Stimulated activated naive B cell treated with anti-CD40 and anti-IgM and Interleukin-4, amounts not matched to agents 10 μg/mL and 1 μg/mL and 100 μg/mL, for 72 hours (primary cell): Measurements from ENCODE around the gene WSCD2.
A peak's percentile ranks its signal among the peaks of the same experiment; 100 is the strongest.

Source experiments
- ATAC-seq, 2 donors: fragments of 150-1000 bp; cut with Tn5 transposase; replicated peaks; 2 replicates each; pipeline ENCODE4 v1.10.0; 2021; ENCODE audit warnings: moderate library complexity in 1 of 2
- DNase-seq: peaks from one replicate; pipeline ENCODE4 v3.0.0; 2021
- H3K27ac Mint-ChIP-seq: one replicate; pipeline ENCODE4 v1.8.0; 2022; ENCODE audit warnings: mild to moderate bottlenecking, mixed read lengths
- H3K27me3 Mint-ChIP-seq, 2 donors: one replicate each; pipeline ENCODE4 v1.8.0; 2022; ENCODE audit warnings: mixed read lengths in 2 of 2
- H3K36me3 Mint-ChIP-seq, 2 donors: one replicate each; pipeline ENCODE4 v1.8.0; 2022; ENCODE audit warnings: mixed read lengths in 2 of 2, mild to moderate bottlenecking in 1 of 2
- H3K4me1 Mint-ChIP-seq, 2 donors: one replicate each; pipeline ENCODE4 v1.8.0; 2022; ENCODE audit warnings: mixed read lengths in 2 of 2, mild to moderate bottlenecking in 1 of 2
- H3K4me3 Mint-ChIP-seq, 2 donors: one replicate each; pipeline ENCODE4 v1.8.0; 2022; ENCODE audit warnings: mild to moderate bottlenecking in 2 of 2, mixed read lengths in 2 of 2, moderate library complexity in 1 of 2
- H3K9me3 Mint-ChIP-seq, 2 donors: one replicate each; pipeline ENCODE4 v1.8.0; 2022; ENCODE audit warnings: mixed read lengths in 2 of 2, mild to moderate bottlenecking in 1 of 2

Gene WSCD2

GRCh38 chr12:108239378-108239777 is 110.3 kb downstream of the WSCD2 start:
- Mint-ChIP-seq H3K9me3 (peaks cover 0 to 2% of the 10 kb centered on the region in 2 donors), H3K36me3 (no peaks in the 10 kb centered on the region), H3K4me1 (peaks cover 0 to 3% of the 10 kb centered on the region in 2 donors), H3K4me3 (no peak overlapping the region), H3K27me3 (peaks cover 14 to 21% of the 10 kb centered on the region in 2 donors), H3K27ac (no peak overlapping the region)
- ATAC-seq (no peak), DNase-seq (no peak)

- H3K27ac Mint-ChIP-seq, result no peak overlapping the region
- DNase-seq, result no peak
- peaks cover 0 to 2% of the 10 kb centered on the region in 2 donors for H3K9me3 Mint-ChIP-seq
- H3K27me3 Mint-ChIP-seq, result peaks cover 14 to 21% of the 10 kb centered on the region in 2 donors
- peaks cover 0 to 3% of the 10 kb centered on the region in 2 donors for H3K4me1 Mint-ChIP-seq
- H3K36me3 Mint-ChIP-seq, result no peaks in the 10 kb centered on the region
- no peak for ATAC-seq
- no peak overlapping the region for H3K4me3 Mint-ChIP-seq
Measured at GRCh38 chr12:108240027-108240785, 111.1 kb downstream of the WSCD2 start.

GRCh38 chr12:108240928-108241327 is 111.8 kb downstream of the WSCD2 start:
- Mint-ChIP-seq H3K4me3 (no peak overlapping the region), H3K4me1 (peaks cover 0 to 3% of the 10 kb centered on the region in 2 donors), H3K27me3 (peaks cover 14 to 19% of the 10 kb centered on the region in 2 donors), H3K9me3 (peaks cover 0 to 2% of the 10 kb centered on the region in 2 donors), H3K36me3 (no peaks in the 10 kb centered on the region), H3K27ac (no peak overlapping the region)
- DNase-seq, result no peak
- no peak for ATAC-seq

DNA sequence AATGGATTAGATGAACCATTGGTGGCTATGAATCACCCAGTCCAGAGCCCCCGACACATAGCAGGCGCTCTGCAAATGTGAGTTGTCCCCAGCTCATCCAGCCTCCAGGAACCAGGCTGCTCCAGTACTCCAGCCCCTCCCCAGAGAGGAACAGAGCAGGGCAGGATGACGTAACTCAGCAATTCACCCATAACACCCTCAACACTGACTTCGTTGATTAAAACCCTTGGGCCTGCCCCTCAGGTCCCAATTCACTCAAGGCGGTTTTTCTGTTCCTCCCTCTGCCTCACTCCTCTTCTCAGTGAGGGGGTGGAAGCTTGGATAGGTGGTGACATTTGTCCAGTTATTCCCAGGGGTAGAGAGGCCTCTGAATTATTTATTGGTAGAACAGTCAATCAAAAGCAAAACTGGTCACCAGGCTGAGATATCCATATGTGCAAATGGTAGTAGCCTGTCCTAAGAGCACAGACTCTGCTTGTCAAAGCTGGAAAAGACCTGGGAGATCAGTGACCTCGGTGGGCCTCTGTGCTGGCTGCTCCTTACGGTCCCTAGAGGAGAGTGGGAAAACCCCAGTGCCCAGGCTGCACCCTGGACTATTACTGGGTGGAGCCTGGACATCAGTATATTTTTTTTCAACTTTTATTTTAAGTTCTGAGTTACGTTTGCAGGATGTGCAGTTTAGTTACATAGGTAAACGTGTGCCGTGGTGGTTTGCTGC is 113.1 kb downstream of the WSCD2 start:
- Mint-ChIP-seq H3K9me3 (peaks cover 0 to 2% of the 10 kb centered on the region in 2 donors), H3K4me1 (peaks cover 0 to 3% of the 10 kb centered on the region in 2 donors), H3K4me3 (no peak overlapping the region), H3K36me3 (no peaks in the 10 kb centered on the region), H3K27me3 (peaks cover 10 to 14% of the 10 kb centered on the region in 2 donors), H3K27ac (no peak overlapping the region)
- ATAC-seq, result peak in 1 of 2 donors; percentile 42
- no peak for DNase-seq

DNA sequence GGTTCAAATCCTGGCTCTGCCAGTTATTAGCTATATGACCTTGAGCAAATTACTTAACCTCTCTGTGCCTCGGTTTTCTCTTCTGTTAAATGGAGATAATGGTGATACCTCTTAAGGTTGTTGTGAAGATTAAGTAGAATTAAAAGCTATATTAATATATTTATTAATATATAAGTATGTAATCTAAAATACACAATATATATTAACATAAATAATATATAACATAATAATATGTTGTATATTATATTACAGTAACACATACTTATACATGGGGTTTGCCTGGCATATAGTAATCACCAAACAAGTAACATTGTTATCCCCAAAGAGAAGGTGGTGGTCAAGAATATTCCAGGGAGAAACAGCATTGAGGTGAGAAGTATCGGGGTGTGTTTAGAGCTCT is 118.0 kb downstream of the WSCD2 start:
- Mint-ChIP-seq H3K36me3 (no peaks in the 10 kb centered on the region), H3K4me1 (peaks cover 0 to 2% of the 10 kb centered on the region in 2 donors), H3K4me3 (no peak overlapping the region), H3K27ac (no peak overlapping the region), H3K27me3 (peaks cover 16 to 17% of the 10 kb centered on the region in 2 donors), H3K9me3 (no peaks in the 10 kb centered on the region)
- DNase-seq (no peak), ATAC-seq (no peak)

DNA sequence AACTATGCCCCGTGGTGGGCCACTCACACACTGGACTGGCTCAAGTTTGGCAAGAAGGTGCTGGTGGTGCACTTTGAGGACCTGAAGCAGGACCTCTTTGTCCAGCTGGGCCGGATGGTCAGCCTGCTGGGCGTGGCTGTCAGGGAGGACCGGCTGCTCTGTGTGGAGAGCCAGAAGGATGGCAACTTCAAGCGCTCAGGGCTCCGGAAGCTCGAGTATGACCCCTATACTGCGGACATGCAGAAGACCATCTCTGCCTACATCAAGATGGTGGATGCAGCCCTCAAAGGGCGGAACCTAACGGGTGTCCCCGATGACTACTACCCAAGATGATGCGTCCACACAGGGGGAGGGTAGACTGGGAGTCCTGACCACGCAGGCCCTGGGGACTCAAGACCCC is 118.9 kb downstream of the WSCD2 start:
- H3K27ac Mint-ChIP-seq, result no peak overlapping the region
- no peak overlapping the region for H3K4me3 Mint-ChIP-seq
- ATAC-seq (no peak), DNase-seq (no peak)
- H3K27me3 Mint-ChIP-seq, result peaks cover 18 to 20% of the 10 kb centered on the region in 2 donors
- no peaks in the 10 kb centered on the region for H3K4me1 Mint-ChIP-seq
- H3K9me3 Mint-ChIP-seq, result no peaks in the 10 kb centered on the region
- H3K36me3 Mint-ChIP-seq, result no peaks in the 10 kb centered on the region

GRCh38 chr12:108252523-108252922 is 123.4 kb downstream of the WSCD2 start:
- no peak for DNase-seq
- Mint-ChIP-seq H3K36me3 (no peaks in the 10 kb centered on the region), H3K9me3 (no peaks in the 10 kb centered on the region), H3K27me3 (peaks cover 29 to 35% of the 10 kb centered on the region in 2 donors), H3K4me1 (peaks cover 0 to 2% of the 10 kb centered on the region in 2 donors), H3K27ac (no peak overlapping the region), H3K4me3 (no peak overlapping the region)
- no peak for ATAC-seq

DNA sequence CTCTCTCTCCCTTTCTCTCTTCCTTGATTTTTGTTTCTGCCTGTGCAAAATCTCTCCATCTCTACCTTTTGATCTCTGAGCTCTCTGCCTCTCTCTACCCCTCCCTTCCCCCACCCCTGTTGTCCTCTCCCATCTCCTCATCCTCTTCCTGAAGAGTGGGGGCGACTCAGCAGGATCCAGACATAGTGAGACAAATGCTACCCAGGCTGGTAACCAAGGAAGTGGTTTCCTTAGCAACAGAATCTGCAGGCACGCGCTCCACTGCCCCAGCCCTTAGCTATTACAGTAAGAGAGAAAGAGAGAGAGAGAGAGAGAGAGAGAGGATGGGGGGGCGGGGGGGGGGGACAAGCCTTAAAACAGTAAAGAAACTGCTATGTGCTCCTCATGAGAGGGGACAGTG is 124.5 kb downstream of the WSCD2 start:
- H3K27ac Mint-ChIP-seq, result no peak overlapping the region
- ATAC-seq, result no peak
- no peak overlapping the region for H3K4me3 Mint-ChIP-seq

DNA sequence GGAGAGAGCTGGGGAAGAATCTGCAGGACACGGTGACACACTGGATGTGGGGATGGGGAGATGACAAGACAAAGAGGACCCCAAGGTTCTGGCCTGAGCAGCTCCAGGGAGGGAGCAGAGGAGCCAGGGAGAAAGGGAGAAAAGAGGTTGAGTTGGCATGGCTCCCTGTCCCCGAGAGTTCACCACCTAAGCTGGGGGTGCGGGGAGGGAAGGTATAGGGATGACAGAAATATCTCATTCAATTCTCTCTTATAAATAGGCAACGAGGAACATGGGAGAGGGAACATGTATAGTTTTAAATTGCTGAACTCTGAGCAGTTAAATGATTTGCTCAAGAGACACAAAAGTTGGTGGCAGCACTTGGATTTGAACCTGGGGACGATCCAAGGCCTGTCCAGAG is 124.9 kb downstream of the WSCD2 start:
- no peaks in the 10 kb centered on the region for H3K36me3 Mint-ChIP-seq
- H3K4me1 Mint-ChIP-seq, result peaks cover 0 to 2% of the 10 kb centered on the region in 2 donors
- peaks cover 21 to 35% of the 10 kb centered on the region in 2 donors for H3K27me3 Mint-ChIP-seq

More for the DNA sequence above, 124.5 kb downstream of the WSCD2 start:
- H3K36me3 Mint-ChIP-seq, result no peaks in the 10 kb centered on the region
- H3K27me3 Mint-ChIP-seq, result peaks cover 23 to 35% of the 10 kb centered on the region in 2 donors
- H3K9me3 Mint-ChIP-seq, result no peaks in the 10 kb centered on the region
- DNase-seq, result no peak
- H3K4me1 Mint-ChIP-seq, result peaks cover 0 to 2% of the 10 kb centered on the region in 2 donors

GRCh38 chr12:108254517-108255251 is 125.6 kb downstream of the WSCD2 start:
- no peak overlapping the region for H3K4me3 Mint-ChIP-seq
- DNase-seq, result no peak
- H3K27ac Mint-ChIP-seq, result no peak overlapping the region
- no peak for ATAC-seq
- peaks cover 0 to 2% of the 10 kb centered on the region in 2 donors for H3K4me1 Mint-ChIP-seq
- peaks cover 16 to 35% of the 10 kb centered on the region in 2 donors for H3K27me3 Mint-ChIP-seq
- H3K9me3 Mint-ChIP-seq, result no peaks in the 10 kb centered on the region
- no peaks in the 10 kb centered on the region for H3K36me3 Mint-ChIP-seq

More for the DNA sequence above, 124.9 kb downstream of the WSCD2 start:
- no peak overlapping the region for H3K4me3 Mint-ChIP-seq
- ATAC-seq, result no peak
- no peak for DNase-seq
- no peak overlapping the region for H3K27ac Mint-ChIP-seq
- H3K9me3 Mint-ChIP-seq, result no peaks in the 10 kb centered on the region

- no peaks in the 10 kb centered on the region for H3K36me3 Mint-ChIP-seq
Measured at GRCh38 chr12:108255252-108255602, 126.1 kb downstream of the WSCD2 start.

DNA sequence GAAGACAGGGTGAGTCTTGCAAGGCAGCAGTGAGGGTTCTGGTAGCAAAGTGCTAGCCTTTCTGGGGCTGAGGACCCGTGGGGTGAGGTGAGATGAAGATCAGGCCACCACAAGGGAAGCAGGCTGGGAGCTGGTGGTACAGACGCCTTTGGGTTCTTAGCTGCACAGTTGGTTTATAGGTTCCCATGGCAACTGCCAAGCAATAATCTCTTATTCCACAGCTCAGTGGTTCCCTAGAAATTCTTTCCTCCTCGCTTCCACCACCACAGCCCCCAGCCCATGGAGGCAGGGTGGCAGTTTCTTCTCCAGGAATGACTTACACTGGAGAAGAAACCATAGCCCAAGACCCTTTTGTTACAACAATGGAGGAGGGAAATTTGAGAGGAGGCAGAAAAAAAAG is 127.9 kb downstream of the WSCD2 start:
- H3K4me3 Mint-ChIP-seq, result no peak overlapping the region
- ATAC-seq, result no peak
- H3K27ac Mint-ChIP-seq, result no peak overlapping the region
- H3K36me3 Mint-ChIP-seq, result no peaks in the 10 kb centered on the region
- H3K9me3 Mint-ChIP-seq, result peaks cover 8 to 11% of the 10 kb centered on the region in 2 donors
- no peak for DNase-seq
- peaks cover 0 to 2% of the 10 kb centered on the region in 2 donors for H3K4me1 Mint-ChIP-seq
- peaks cover 14 to 19% of the 10 kb centered on the region in 2 donors for H3K27me3 Mint-ChIP-seq

More at GRCh38 chr12:108255252-108255602, 126.1 kb downstream of the WSCD2 start:
- no peak overlapping the region for H3K27ac Mint-ChIP-seq
- peaks cover 16 to 35% of the 10 kb centered on the region in 2 donors for H3K27me3 Mint-ChIP-seq
- no peak for DNase-seq
- peaks cover 1 to 2% of the 10 kb centered on the region in 2 donors for H3K9me3 Mint-ChIP-seq
- no peak for ATAC-seq
- peaks cover 0 to 2% of the 10 kb centered on the region in 2 donors for H3K4me1 Mint-ChIP-seq
- H3K4me3 Mint-ChIP-seq, result no peak overlapping the region

DNA sequence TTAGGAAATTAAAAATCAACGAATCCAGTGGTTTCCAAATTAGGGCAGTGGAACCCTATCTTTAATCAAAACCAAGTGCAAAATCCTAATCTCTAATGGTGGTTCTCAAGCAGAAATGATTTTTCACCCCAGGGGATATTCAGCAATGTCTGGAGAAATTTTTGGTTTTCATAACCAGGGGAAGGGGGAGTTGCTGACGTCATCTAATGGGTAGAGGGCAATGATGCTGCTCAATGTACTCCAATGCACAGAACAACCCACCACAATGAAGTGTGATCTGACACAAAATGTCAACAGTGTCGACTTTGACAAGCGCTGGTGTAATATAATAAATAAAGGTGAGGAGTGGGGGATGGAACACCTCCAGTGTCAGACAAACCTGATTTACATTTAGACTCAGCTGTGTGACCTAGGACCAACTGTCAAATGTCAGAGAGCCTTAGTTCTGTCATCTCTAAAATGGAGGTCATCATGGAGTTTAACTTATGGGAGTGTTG is 128.6 kb downstream of the WSCD2 start:
- Mint-ChIP-seq H3K9me3 (peaks cover 8 to 14% of the 10 kb centered on the region in 2 donors), H3K4me1 (peaks cover 0 to 2% of the 10 kb centered on the region in 2 donors), H3K27ac (no peak overlapping the region), H3K4me3 (no peak overlapping the region), H3K27me3 (peaks cover 11 to 15% of the 10 kb centered on the region in 2 donors), H3K36me3 (no peaks in the 10 kb centered on the region)
- ATAC-seq, result no peak
- no peak for DNase-seq

DNA sequence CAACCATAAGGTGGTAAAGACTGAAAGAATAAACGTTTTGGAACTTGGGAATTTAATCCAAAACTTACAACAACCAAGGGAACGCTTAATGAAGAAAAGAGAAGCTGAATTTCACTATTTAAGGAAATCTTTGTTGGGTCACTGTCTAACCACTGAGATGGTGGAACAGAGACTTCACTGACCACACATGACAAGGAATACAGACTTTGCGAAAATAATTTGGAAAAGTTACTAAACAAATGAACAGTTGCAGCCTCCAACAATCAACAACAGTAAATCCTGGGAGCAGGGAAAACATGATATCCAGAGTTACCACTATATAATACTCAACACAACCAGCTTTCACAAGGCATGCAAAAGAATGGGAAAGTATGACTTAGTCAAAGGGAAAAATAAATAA is 131.0 kb downstream of the WSCD2 start:
- H3K9me3 Mint-ChIP-seq, result peaks cover 8 to 15% of the 10 kb centered on the region in 2 donors
- no peak overlapping the region for H3K27ac Mint-ChIP-seq
- ATAC-seq (no peak), DNase-seq (no peak)
- no peak overlapping the region for H3K4me3 Mint-ChIP-seq
- H3K4me1 Mint-ChIP-seq, result no peaks in the 10 kb centered on the region
- H3K36me3 Mint-ChIP-seq, result no peaks in the 10 kb centered on the region
- peaks cover 0 to 8% of the 10 kb centered on the region in 2 donors for H3K27me3 Mint-ChIP-seq
